Heart right ventricle (tissue), 16 donors: Measurements from ENCODE around the gene NOP16. TPM values are rescaled to one million over a fixed set of nuclear protein-coding genes. Genes with fewer than 3 reads are reported as not detected.

Source experiments
- ATAC-seq, 8 donors: fragments of 200-7000 bp; cut with Tn5 transposase; one replicate each; pipeline ENCODE4 v1.9.1; 2020; ENCODE audit warnings: mild to moderate bottlenecking in 8 of 8, moderate library complexity in 8 of 8, moderate number of reproducible peaks in 1 of 8
- DNase-seq, 2 donors: peaks; one replicate each; pipeline ENCODE4 v3.0.0-alpha.2; 2020
- H3K27ac ChIP-seq, 10 donors: fragments of 200-600 bp; sonication (generic) in 2 of 10; one replicate each; pipeline versions ENCODE4 v1.5.0 to v1.8.0; 2020 to 2022; ENCODE audit warnings: mild to moderate bottlenecking in 3 of 10
- H3K27me3 ChIP-seq, 7 donors: fragments of 200-600 bp; one replicate each; pipeline ENCODE4 v1.8.0; 2021 to 2022; ENCODE audit warnings: mild to moderate bottlenecking in 2 of 7
- H3K36me3 ChIP-seq, 9 donors: fragments of 200-600 bp; sonication (generic) in 1 of 9; one replicate each; pipeline versions ENCODE4 v1.5.0 to v1.8.0; 2020 to 2022; ENCODE audit warnings: mild to moderate bottlenecking in 2 of 9
- H3K4me1 ChIP-seq, 9 donors: fragments of 200-600 bp; sonication (generic) in 1 of 9; one replicate each; pipeline versions ENCODE4 v1.5.0 to v1.8.0; 2020 to 2022; ENCODE audit warnings: mild to moderate bottlenecking in 4 of 9
- H3K4me3 ChIP-seq, 10 donors: fragments of 200-600 bp; sonication (generic) in 2 of 10; one replicate each; pipeline versions ENCODE4 v1.5.0 to v1.8.0; 2020 to 2022; ENCODE audit warnings: mild to moderate bottlenecking in 7 of 10, moderate library complexity in 2 of 10
- H3K9me3 ChIP-seq, 11 donors: fragments of 200-600 bp in 10 of 11; sonication (generic) in 2 of 11; one replicate each; pipeline versions ENCODE4 v1.5.0 to v1.8.0; 2013 to 2022; ENCODE audit warnings: mild to moderate bottlenecking in 2 of 11, control low read depth in 1 of 11, moderate library complexity in 1 of 11
- CTCF ChIP-seq, 9 donors: fragments of 200-600 bp; sonication (generic) in 2 of 9; IDR thresholded peaks; one replicate each; pipeline versions ENCODE4 v1.5.0 to v1.8.0; 2021 to 2022; ENCODE audit warnings: antibody characterized with exemption in 9 of 9, mild to moderate bottlenecking in 5 of 9, moderate library complexity in 1 of 9
- WGBS, 2 donors: extraction: QIAGEN DNeasy Blood & Tissue Kit; methylation state at CpG; one replicate each; pipeline ENCODE4 v1.1.7; 2013; ENCODE audit warnings: inconsistent platforms in 1 of 2; 5-methylcytosine and 5-hydroxymethylcytosine counted together
- intact Hi-C, 10 donors: fragments of 100-400 bp; cut with DNase I; formaldehyde crosslinking; loops; one replicate each; pipeline versions ENCODE4 v1.11.1 to v1.14.2; 2022
- polyA plus RNA-seq, 2 donors: library from polyadenylated mRNA; stranded (reverse); fragments of 200-250 nt; gene quantifications; one replicate each; pipeline ENCODE4 v1.2.3, GENCODE V29; 2013
- total RNA-seq, 10 donors: library from RNA; stranded (reverse); fragmentation: NEBNext Ultra II Directional in 3 of 10; extraction: Animal tissue kit (Norgen Biotek cat#: 25700) in 3 of 10; gene quantifications; one replicate each; pipeline versions ENCODE4 v1.2.1 to v1.2.4, GENCODE V29; 2021 to 2023
- donor health status: Arrhythmogenic right ventricular cardiomyopathy.
- donor health status: ischemic (EF 13 %, LVEDD 7.1; RV severe dilation, severe dysfunction).
- donor health status: healthy with polysubstance abuse.
- donor health status: DM: no; HTN: yes; CAD: no.
- donor health status: DM: no; HTN: no; CAD: no.
- donor health status: ischemic (EF 25% LVEDD 6.9; RV normal size, moderate dysfunction).
- donor health status: ischemic (EF 25% LVEDD 5.7; RV mildly dilated, moderate dysfunction).
- donor health status: healthy.
- donor health status: DM: yes; HTN: yes; CAD: no.
- donor health status: Ischemic cardiomyopathy.
- donor health status: ischemic (EF 35%, LVEDD 5.7; RV mildly dilated, moderate dysfunction).
- donor health status: nonischemic (EF 11% LVEDD 7.7; RV severe dilation, severe dysfunction).
- donor health status: DM: yes; HTN: yes; CAD: no.
- donor health status: PGD.
- donor health status: ischemic (EF 29% LVEDD 5.4; RV normal size, mild dysfunction).
- donor health status: nonischemic (EF 23%, LVEDD 6.1; RV moderate dilation, normal function).

NOP16 gene
- total and polyA plus RNA-seq, 12 donors, result 11.3 to 84.0 (median 19.1) TPM

GRCh38 chr5:176387384-176387925, 943 bp downstream of the NOP16 start:
- TF ChIP-seq CTCF (IDR thresholded peaks at IDR 0.05), result no peak
- ATAC-seq, result no peak
- peak overlapping the region in 6 of 10 donors; percentile 93 to 99 (median 96) for H3K27ac ChIP-seq
- H3K36me3 ChIP-seq, result peaks cover 0 to 65% (median 44%) of the 10 kb centered on the region in 9 donors
- no peaks in the 10 kb centered on the region for H3K27me3 ChIP-seq
- H3K9me3 ChIP-seq, result no peaks in the 10 kb centered on the region
- whole genome bisulfite sequencing, 2 donors, result 44% methylated on average over 8 of the region's 8 CpGs
- H3K4me3 ChIP-seq, result peak overlapping the region; percentile 52 to 99 (median 78)
- peaks cover 6 to 42% (median 27%) of the 10 kb centered on the region in 9 donors for H3K4me1 ChIP-seq
- intact Hi-C loops, result loop anchor here in 1 of 10 donors (10.0 kb wide), 1 partner anchor 147 kb away; the partner anchor contains the start of gene RNF44
- no peak for DNase-seq

GRCh38 chr5:176386491-176386890, 1.9 kb downstream of the NOP16 start:
- intact Hi-C loops, result loop anchor here in 1 of 10 donors (10.0 kb wide), 1 partner anchor 148 kb away; the partner anchor contains the start of gene RNF44
- no peak for TF ChIP-seq CTCF (IDR thresholded peaks at IDR 0.05)
- H3K9me3 ChIP-seq, result no peaks in the 10 kb centered on the region
- whole genome bisulfite sequencing, 2 donors, result 68 to 76% methylated on average over 1 of the region's 1 CpG
- no peak overlapping the region for H3K27ac ChIP-seq
- peaks cover 0 to 65% (median 40%) of the 10 kb centered on the region in 9 donors for H3K36me3 ChIP-seq
- no peak for DNase-seq
- no peak overlapping the region for H3K4me3 ChIP-seq
- peaks cover 6 to 51% (median 33%) of the 10 kb centered on the region in 9 donors for H3K4me1 ChIP-seq
- ATAC-seq, result no peak
- no peaks in the 10 kb centered on the region for H3K27me3 ChIP-seq

- peaks cover 0 to 64% (median 29%) of the 10 kb centered on the region in 9 donors for H3K36me3 ChIP-seq
- no peak for DNase-seq
Observed at GRCh38 chr5:176384991-176385390, 3.4 kb downstream of the NOP16 start.

GRCh38 chr5:176384366-176384930, 4.0 kb downstream of the NOP16 start:
- no peak for TF ChIP-seq CTCF (IDR thresholded peaks at IDR 0.05)
- no peak for ATAC-seq
- Histone ChIP-seq H3K9me3 (no peaks in the 10 kb centered on the region), H3K4me1 (peaks cover 6 to 40% (median 25%) of the 10 kb centered on the region in 9 donors), H3K27me3 (no peaks in the 10 kb centered on the region), H3K4me3 (no peak overlapping the region), H3K36me3 (peaks cover 0 to 64% (median 29%) of the 10 kb centered on the region in 9 donors), H3K27ac (no peak overlapping the region)
- DNase-seq, result no peak
- intact Hi-C loops, result loop anchor here in 1 of 10 donors (10.0 kb wide), 1 partner anchor 150 kb away; the partner anchor contains the start of gene RNF44
- 89 to 90% methylated on average over 8 of the region's 8 CpGs for whole genome bisulfite sequencing, 2 donors

More at GRCh38 chr5:176384991-176385390, 3.4 kb downstream of the NOP16 start:
- intact Hi-C loops, result loop anchor here in 1 of 10 donors (10.0 kb wide), 1 partner anchor 150 kb away; the partner anchor contains the start of gene RNF44
- 84 to 91% methylated on average over 12 of the region's 12 CpGs for WGBS, 2 donors
- Histone ChIP-seq H3K27me3 (no peaks in the 10 kb centered on the region), H3K4me3 (no peak overlapping the region), H3K4me1 (peaks cover 6 to 45% (median 30%) of the 10 kb centered on the region in 9 donors), H3K27ac (no peak overlapping the region), H3K9me3 (no peaks in the 10 kb centered on the region)
- no peak for TF ChIP-seq CTCF (IDR thresholded peaks at IDR 0.05)
- no peak for ATAC-seq
